ENCODE results near the gene EPC2.

EPC2 gene

GRCh38 chr2:148721520-148721931, 77.0 kb downstream of the EPC2 start:
- H3K9ac ChIP-seq (ENCODE audit: low read length), result no peak overlapping the region
- no peak overlapping the region for H2AFZ ChIP-seq (ENCODE audit: low read length)
- peaks cover 90% of the 10 kb centered on the region for H3K79me2 ChIP-seq (ENCODE audit: low read length)
- H3K4me2 ChIP-seq (ENCODE audit: low read depth, low read length), result no peak overlapping the region
- H3K4me3 ChIP-seq (ENCODE audit: low read length), result no peak overlapping the region
- peaks cover 9% of the 10 kb centered on the region for H4K20me1 ChIP-seq (ENCODE audit: insufficient read depth, low read length)
- no peaks in the 10 kb centered on the region for H3K27me3 ChIP-seq (replicated peaks; ENCODE audit: insufficient read depth, low read length)
- peaks cover 10% of the 10 kb centered on the region for H3K4me1 ChIP-seq (ENCODE audit: low read length)
- DNase-seq, result no peak
- TF ChIP-seq, protein P1, sequence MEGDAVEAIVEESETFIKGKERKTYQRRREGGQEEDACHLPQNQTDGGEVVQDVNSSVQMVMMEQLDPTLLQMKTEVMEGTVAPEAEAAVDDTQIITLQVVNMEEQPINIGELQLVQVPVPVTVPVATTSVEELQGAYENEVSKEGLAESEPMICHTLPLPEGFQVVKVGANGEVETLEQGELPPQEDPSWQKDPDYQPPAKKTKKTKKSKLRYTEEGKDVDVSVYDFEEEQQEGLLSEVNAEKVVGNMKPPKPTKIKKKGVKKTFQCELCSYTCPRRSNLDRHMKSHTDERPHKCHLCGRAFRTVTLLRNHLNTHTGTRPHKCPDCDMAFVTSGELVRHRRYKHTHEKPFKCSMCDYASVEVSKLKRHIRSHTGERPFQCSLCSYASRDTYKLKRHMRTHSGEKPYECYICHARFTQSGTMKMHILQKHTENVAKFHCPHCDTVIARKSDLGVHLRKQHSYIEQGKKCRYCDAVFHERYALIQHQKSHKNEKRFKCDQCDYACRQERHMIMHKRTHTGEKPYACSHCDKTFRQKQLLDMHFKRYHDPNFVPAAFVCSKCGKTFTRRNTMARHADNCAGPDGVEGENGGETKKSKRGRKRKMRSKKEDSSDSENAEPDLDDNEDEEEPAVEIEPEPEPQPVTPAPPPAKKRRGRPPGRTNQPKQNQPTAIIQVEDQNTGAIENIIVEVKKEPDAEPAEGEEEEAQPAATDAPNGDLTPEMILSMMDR (IDR thresholded peaks at IDR 0.05; ENCODE audit: low read length), result no peak
- TF ChIP-seq EZH2 (optimal IDR thresholded peaks at IDR 0.05; ENCODE audit: low read depth, low read length), result no peak
- TF ChIP-seq EZH2phosphoT487 (IDR thresholded peaks at IDR 0.05; ENCODE audit: low read length), result no peak
- no peak overlapping the region for H3K27ac ChIP-seq (ENCODE audit: low read length)
- H3K36me3 ChIP-seq (replicated peaks; ENCODE audit: insufficient read depth, low read length), result no peaks in the 10 kb centered on the region
- no peaks in the 10 kb centered on the region for H3K9me3 ChIP-seq (replicated peaks; ENCODE audit: insufficient read depth, low read length)
- peaks cover 11% of the 10 kb centered on the region; the same call in 1 of the 2 replicates for H3F3A ChIP-seq (ENCODE audit: insufficient read depth, low read length)
- no peaks in the 10 kb centered on the region for H3K9me2 ChIP-seq (replicated peaks; ENCODE audit: insufficient read depth, low read length)

- DNase-seq, result no peak
- peaks cover 12% of the 10 kb centered on the region for H4K20me1 ChIP-seq (ENCODE audit: insufficient read depth, low read length)
These were observed 77.6 kb downstream of the EPC2 start for GRCh38 chr2:148721991-148722777.

GRCh38 chr2:148725564-148725963, 81.0 kb downstream of the EPC2 start:
- no peak overlapping the region for H3K4me3 ChIP-seq (ENCODE audit: low read length)
- H3K9me2 ChIP-seq (replicated peaks; ENCODE audit: insufficient read depth, low read length), result no peaks in the 10 kb centered on the region
- H2AFZ ChIP-seq (ENCODE audit: low read length), result no peak overlapping the region
- H4K20me1 ChIP-seq (ENCODE audit: insufficient read depth, low read length), result peaks cover 12% of the 10 kb centered on the region
- peak overlapping the region; percentile 26; the same call in 1 of the 2 replicates for H3K27ac ChIP-seq (ENCODE audit: low read length)
- H3K9me3 ChIP-seq (replicated peaks; ENCODE audit: insufficient read depth, low read length), result no peaks in the 10 kb centered on the region
- H3K4me1 ChIP-seq (ENCODE audit: low read length), result peaks cover 10% of the 10 kb centered on the region
- H3F3A ChIP-seq (ENCODE audit: insufficient read depth, low read length), result peaks cover 15% of the 10 kb centered on the region; the same call in 1 of the 2 replicates
- no peaks in the 10 kb centered on the region for H3K36me3 ChIP-seq (replicated peaks; ENCODE audit: insufficient read depth, low read length)
- TF ChIP-seq, protein P1 (IDR thresholded peaks at IDR 0.05; ENCODE audit: low read length), result no peak
- TF ChIP-seq EZH2phosphoT487 (IDR thresholded peaks at IDR 0.05; ENCODE audit: low read length) (no peak), EZH2 (optimal IDR thresholded peaks at IDR 0.05; ENCODE audit: low read depth, low read length) (no peak)
- H3K27me3 ChIP-seq (replicated peaks; ENCODE audit: insufficient read depth, low read length), result no peaks in the 10 kb centered on the region
- peak overlapping the region; percentile 53 for H3K4me2 ChIP-seq (ENCODE audit: low read depth, low read length)
- no peak for DNase-seq
- H3K79me2 ChIP-seq (ENCODE audit: low read length), result peaks cover 87% of the 10 kb centered on the region
- no peak overlapping the region for H3K9ac ChIP-seq (ENCODE audit: low read length)

More at GRCh38 chr2:148721991-148722777, 77.6 kb downstream of the EPC2 start:
- no peaks in the 10 kb centered on the region for H3K9me3 ChIP-seq (replicated peaks; ENCODE audit: insufficient read depth, low read length)
- no peak overlapping the region for H3K4me2 ChIP-seq (ENCODE audit: low read depth, low read length)
- no peaks in the 10 kb centered on the region for H3K27me3 ChIP-seq (replicated peaks; ENCODE audit: insufficient read depth, low read length)
- no peaks in the 10 kb centered on the region for H3K36me3 ChIP-seq (replicated peaks; ENCODE audit: insufficient read depth, low read length)
- H3K79me2 ChIP-seq (ENCODE audit: low read length), result peaks cover 90% of the 10 kb centered on the region
- no peaks in the 10 kb centered on the region for H3K9me2 ChIP-seq (replicated peaks; ENCODE audit: insufficient read depth, low read length)
- peaks cover 10% of the 10 kb centered on the region for H3K4me1 ChIP-seq (ENCODE audit: low read length)
- no peak overlapping the region for H3K4me3 ChIP-seq (ENCODE audit: low read length)
- H3K9ac ChIP-seq (ENCODE audit: low read length), result no peak overlapping the region
- no peak overlapping the region for H2AFZ ChIP-seq (ENCODE audit: low read length)
- no peak overlapping the region for H3K27ac ChIP-seq (ENCODE audit: low read length)
- TF ChIP-seq EZH2phosphoT487 (IDR thresholded peaks at IDR 0.05; ENCODE audit: low read length), result no peak
- TF ChIP-seq, protein P1 (IDR thresholded peaks at IDR 0.05; ENCODE audit: low read length), result no peak
- TF ChIP-seq EZH2 (optimal IDR thresholded peaks at IDR 0.05; ENCODE audit: low read depth, low read length), result no peak
- H3F3A ChIP-seq (ENCODE audit: insufficient read depth, low read length), result peaks cover 15% of the 10 kb centered on the region; the same call in 1 of the 2 replicates

Measured in MM.1S (cell line).